GM19468 (cell line): ENCODE data around the gene OAT.
"Not testable (repeated sequence)": the region's sequence is repeated elsewhere in the genome, so short reads cannot be mapped to it uniquely, and the experiment has no call there.

Experiments used
- ATAC-seq: cut with Tn5 transposase; IDR thresholded peaks from one replicate; pipeline ENCODE4 v1.9.1; 2021; ENCODE audit warnings: mild to moderate bottlenecking, moderate library complexity, moderate number of reproducible peaks; ENCODE audit not compliant: unreplicated experiment; ENCODE audit errors: extremely low read depth

Gene OAT

GRCh38 chr10:124448696-124449169 lies 30.0 kb upstream of the OAT start:
- no peak for ATAC-seq

DNA sequence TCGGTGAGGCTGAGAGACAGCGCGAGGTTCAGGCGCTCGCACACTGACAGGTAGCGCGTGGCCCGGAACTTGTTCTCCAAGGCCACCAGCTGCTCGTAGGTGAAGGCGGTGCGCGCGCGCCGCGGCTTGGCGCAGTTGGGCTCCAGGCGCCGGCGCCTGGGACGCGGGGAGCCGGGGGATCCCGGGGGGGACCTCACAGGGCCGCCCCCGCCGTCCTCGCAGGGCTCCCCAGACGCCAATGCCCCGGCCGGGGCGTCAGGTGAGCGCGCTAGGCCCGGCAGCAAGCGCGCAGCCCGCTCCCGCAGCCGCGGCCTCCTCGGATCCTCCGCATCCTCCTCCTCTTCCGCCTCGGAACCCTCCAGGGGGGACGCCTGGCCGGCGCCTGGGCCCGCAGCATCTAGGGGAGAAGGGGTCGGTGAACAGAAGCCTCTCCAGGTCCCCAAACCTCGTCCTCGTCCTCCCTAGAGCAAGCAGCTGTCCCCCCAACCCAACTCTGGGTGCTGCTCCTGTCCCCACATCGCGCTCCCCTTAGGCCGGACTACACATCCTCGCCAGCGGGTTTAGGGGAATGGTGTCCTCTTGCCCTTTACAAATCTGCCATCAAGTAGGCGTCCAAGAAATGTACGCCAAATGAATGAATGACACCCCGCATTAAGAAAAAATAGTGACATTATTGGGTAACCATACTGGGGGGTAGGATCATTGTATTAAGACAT lies 29.2 kb upstream of the OAT start:
- ATAC-seq: no peak

DNA sequence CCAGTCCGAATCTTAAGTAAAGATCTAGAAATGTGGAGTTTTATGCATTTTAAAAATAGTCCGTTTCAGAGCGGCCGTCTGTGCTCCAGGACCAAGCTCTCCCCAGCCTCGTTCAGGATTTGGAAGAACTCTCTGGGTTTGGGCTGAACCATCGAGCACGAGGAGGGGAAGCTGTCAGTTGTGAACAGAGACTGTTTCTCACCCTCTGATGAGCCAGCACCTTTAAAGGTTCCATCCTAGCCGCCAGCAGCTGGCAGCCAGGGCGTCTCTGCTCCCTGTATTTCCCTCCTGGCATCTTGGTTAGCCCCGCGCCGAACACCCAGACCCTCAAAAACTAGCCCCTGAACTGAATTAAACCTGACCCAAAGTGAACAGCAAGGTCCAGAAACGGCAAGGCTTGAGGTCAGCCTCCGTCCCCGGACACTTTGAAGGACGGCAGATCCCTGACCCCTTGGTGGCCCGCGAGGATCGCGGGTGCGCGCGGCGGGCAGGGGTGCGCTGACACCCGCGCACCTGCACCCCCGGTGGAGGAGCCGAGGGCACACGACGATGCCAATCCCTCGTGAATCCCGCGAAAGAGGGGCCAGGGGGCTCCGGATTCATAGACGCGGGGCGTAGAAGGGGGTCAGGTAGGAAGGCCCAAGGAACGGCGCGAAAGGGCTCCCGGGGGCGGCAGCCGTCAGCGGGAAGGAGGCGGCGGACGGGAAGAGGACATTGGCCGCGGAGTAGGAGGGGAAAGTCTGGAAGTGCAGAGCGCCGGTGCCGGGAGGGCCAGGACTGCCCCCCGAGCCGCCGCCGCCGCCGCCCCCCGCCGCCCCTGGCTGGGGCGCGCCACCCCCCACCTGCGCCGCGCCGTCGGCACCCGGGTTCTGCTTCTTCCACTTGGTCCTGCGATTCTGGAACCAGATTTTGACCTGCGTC lies 28.4 kb upstream of the OAT start:
- no peak for ATAC-seq

- not testable (repeated sequence) for ATAC-seq
Measured at GRCh38 chr10:124441694-124442093, 23.0 kb upstream of the OAT start.

DNA sequence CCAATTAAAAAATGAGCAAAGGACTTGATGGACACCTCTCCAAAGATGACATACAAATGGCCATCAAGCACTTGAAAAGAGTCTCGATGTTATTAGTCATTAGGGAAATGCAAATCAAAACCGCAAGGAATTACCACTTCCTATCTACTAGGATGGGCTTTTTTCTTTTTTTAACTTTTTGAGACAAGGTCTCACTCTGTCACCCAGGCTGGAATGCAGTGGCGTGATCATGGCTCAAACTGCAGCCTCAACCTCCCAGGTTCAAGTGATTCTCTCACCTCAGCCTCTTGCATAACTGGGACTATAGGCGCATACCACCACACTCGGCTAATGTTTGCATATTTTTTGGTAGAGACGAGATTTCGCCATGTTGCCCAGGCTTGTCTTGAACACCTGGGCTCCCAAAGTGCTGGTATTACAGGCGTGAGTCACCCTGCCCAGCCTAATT lies 17.5 kb upstream of the OAT start:
- ATAC-seq: no peak

GRCh38 chr10:124435683-124436082 lies 17.0 kb upstream of the OAT start:
- ATAC-seq: not testable (repeated sequence)

DNA sequence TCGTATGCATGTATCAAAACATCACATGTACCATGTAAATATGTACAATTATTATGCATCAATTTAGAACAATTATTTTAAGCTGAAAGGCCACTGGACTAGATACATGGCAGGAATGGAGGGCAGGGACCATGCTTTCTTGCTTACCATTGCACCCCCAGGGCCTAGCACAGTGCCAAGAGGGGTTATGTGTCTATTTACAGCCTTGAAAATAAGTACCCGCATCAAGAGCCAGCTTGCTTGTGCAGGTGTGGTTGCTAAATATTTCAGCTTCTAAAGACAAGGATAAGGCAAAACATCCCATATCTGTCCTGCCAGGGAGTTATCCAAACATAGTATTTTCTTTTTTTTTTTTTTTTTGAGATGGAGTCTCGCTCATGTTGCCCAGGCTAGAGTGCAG lies 14.7 kb upstream of the OAT start:
- ATAC-seq: no peak

DNA sequence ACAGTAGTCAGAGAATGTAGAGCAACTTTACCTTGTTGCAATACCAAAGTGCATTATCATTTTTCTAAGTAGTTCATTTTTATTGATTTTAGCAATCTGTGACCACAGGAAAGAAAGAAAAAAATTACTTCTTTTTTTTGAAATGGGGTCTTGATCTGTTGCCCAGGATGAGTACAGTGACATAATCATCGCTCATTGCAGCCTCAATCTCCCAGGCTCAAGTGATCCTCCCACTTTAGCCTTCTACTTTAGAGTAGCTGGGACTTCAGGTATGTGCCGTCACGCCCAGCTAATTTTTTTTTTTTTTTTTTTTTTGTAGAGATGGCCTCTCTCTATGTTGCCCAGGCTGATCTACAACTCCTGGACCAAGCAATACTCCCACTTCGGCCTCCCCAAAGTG lies 11.4 kb upstream of the OAT start:
- no peak for ATAC-seq

DNA sequence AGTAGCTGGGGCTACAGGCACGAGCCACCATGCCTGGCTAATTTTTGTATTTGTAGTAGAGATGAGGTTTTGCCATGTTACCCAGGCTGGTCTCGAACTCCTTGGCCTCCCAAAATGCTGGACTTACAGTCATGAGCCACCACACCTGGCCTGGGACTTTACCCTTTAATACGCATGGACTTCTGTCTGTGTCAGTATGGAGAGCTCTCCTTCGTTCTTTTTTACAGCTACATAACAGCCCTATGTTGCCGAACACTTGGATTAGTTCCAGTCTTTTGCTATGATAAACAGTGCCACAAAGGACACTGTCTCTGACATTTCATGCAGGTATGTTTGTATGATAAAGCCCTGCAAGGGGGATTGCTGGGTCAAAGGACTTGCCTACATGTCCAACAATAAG lies 10.9 kb upstream of the OAT start:
- ATAC-seq: no peak

- no peak for ATAC-seq
Measured at GRCh38 chr10:124428207-124428777, 9.6 kb upstream of the OAT start.

DNA sequence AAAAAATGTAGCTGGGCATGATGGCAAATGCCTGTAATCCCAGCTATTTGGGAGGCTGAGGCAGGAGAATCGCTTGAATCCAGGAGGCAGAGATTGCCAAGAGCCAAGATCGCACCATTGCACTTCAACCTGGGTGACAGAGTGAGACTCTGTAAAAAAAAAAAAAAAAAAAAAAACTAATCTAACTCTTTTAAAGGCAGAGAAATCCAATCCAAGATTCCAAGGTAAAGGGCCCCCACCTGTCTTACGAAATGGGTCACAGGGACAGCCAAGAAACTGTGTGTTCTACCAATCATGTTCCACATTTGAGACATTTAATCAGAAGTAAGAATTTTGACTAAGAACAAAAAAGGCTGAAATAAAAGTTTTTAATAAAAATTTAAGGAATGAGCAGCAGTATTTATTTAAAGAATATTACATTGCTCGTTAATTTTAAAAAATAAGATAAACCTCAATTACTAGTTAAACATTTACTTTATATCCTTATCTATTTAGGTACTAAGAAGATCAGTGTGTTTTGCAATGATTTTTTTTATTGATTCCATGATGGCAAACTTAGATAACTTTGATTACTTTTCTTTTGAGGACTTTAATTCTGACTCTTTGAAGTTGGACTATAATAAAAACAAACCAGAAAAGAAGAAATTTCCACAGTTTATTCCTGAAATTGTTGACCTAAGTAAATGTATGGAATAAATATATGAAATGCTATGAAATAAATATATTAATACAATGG lies 6.7 kb upstream of the OAT start:
- ATAC-seq: no peak

- ATAC-seq: no peak
Measured at GRCh38 chr10:124423813-124424212, 5.1 kb upstream of the OAT start.

DNA sequence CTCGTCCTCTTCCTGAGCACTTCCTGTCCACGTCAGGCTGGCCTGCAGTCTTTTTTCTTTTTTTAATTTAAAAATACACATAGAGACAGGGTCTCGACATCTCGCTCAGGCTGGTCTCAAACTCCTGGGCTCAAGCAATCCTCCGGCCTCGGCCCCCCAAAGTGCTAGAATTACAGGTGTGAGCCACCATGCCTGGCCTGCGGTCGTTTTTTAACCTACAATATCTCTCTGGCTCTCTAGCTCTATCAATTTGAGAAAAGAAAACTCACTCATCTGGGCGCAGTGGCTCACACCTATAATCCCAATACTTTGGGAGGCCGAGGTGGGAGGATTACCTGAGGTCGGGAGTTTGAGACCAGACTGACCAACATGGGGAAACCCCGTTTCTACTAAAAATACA lies 4.0 kb upstream of the OAT start:
- no peak for ATAC-seq

DNA sequence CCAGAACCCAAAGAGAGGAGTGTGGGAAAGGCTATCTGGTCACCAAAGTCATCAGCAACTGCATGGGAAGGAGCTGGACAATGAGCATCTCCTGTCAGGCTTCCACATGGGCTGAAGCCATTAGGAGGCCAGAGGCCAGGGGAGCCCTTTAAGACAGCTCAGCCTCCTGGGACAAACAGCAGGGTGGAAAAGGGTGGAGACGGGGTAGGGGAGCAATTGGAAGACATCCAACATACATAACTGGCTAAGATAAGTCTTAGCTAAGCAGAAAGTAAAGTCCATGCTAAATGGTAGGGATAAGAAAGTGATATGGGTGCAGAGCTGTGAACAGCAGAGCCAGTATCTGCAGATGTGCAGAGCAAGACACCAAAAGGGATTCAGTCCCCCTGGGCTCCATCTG lies 1.5 kb upstream of the OAT start:
- no peak for ATAC-seq

GRCh38 chr10:124419635-124420034 lies 912 bp upstream of the OAT start:
- ATAC-seq: no peak

GRCh38 chr10:124417895-124418725 lies 613 bp downstream of the OAT start:
- ATAC-seq: no peak

DNA sequence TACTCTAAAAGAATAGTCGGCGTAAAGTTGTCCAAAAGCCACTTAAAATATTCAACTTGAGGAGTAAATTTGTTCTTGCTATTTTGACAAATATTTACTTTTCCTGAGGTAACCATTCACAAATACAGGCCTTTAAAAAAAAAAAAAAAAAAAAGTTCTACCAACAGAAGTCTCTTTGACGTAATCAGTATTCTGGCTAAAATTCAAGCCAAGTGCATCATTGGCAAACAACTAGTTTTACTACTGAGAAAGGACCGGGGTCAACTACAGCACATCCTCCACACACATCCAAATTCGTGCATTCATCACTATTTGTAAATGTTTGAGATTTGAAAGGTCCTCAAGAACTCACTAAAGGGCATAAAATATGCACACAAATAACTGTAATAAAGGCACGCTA lies 2.0 kb downstream of the OAT start:
- ATAC-seq: no peak

- ATAC-seq: no peak
Measured at GRCh38 chr10:124415210-124415609, 3.5 kb downstream of the OAT start.

DNA sequence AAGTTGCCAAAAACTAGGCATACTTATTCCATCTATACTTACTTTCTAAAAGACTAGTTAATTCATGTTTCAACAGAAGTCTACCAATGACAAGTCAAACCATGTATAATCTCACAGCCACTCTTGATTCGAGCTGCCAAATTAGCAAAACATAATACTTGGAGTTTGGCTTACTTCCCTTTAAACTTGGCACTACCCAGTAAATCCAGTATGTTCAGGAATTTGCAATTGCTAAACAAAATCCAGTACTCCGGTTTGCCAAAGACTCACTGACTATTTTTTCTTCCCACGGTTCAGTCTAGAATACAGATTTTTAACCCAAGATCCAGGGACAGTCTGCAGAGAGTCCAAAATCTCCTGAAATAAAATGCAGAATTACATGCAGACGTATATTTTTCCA lies 4.6 kb downstream of the OAT start:
- ATAC-seq: no peak
